Endodermal cell (in vitro differentiated cells): ENCODE data around the gene PLXNA2. TPM values are rescaled to one million over a fixed set of nuclear protein-coding genes. Genes with fewer than 3 reads are reported as not detected.

Experiments used
- DNase-seq: peaks from one replicate; pipeline ENCODE4 v3.0.0-alpha.2; 2017
- H3K27ac ChIP-seq: 2 replicates; pipeline ENCODE4 v1.5.1; 2013; ENCODE audit warnings: mild to moderate bottlenecking, low read depth, low read length, moderate library complexity
- H3K27me3 ChIP-seq: 2 replicates; pipeline ENCODE4 v1.6.1; 2013; ENCODE audit warnings: mild to moderate bottlenecking, low read length, moderate library complexity; ENCODE audit not compliant: insufficient read depth, control insufficient read depth, poor library complexity, severe bottlenecking
- H3K36me3 ChIP-seq: 2 replicates; pipeline ENCODE4 v1.7.0; 2013; ENCODE audit warnings: mild to moderate bottlenecking, low read length, moderate library complexity; ENCODE audit not compliant: control insufficient read depth, insufficient read depth
- H3K4me1 ChIP-seq: one replicate; pipeline ENCODE4 v1.7.0; 2013; ENCODE audit warnings: low read length; ENCODE audit not compliant: control insufficient read depth, insufficient read depth
- H3K4me3 ChIP-seq: 2 replicates; pipeline ENCODE4 v1.5.1; 2013; ENCODE audit warnings: mild to moderate bottlenecking, low read length, moderate library complexity
- H3K9ac ChIP-seq: 2 replicates; pipeline ENCODE4 v1.6.1; 2013; ENCODE audit warnings: mild to moderate bottlenecking, low read length, moderate library complexity; ENCODE audit not compliant: poor library complexity, severe bottlenecking; ENCODE audit errors: extremely low read depth
- H3K9me3 ChIP-seq: 2 replicates; pipeline ENCODE4 v1.6.1; 2013; ENCODE audit warnings: mild to moderate bottlenecking, low read length, moderate library complexity; ENCODE audit not compliant: control insufficient read depth
- H3K27ac Mint-ChIP-seq: 2 replicates; pipeline ENCODE4 v1.8.0; 2020; ENCODE audit warnings: mixed read lengths
- H3K27me3 Mint-ChIP-seq: 2 replicates; pipeline ENCODE4 v1.8.0; 2021; ENCODE audit warnings: mild to moderate bottlenecking, mixed read lengths; ENCODE audit not compliant: insufficient read depth
- H3K36me3 Mint-ChIP-seq: 2 replicates; pipeline ENCODE4 v1.8.0; 2020; ENCODE audit warnings: low read depth, mixed read lengths
- H3K4me1 Mint-ChIP-seq: 2 replicates; pipeline ENCODE4 v1.8.0; 2020; ENCODE audit warnings: mixed read lengths
- H3K4me3 Mint-ChIP-seq: 2 replicates; pipeline ENCODE4 v1.8.0; 2020; ENCODE audit warnings: mild to moderate bottlenecking, moderate library complexity, mixed read lengths
- H3K9me3 Mint-ChIP-seq: 2 replicates; pipeline ENCODE4 v1.8.0; 2020; ENCODE audit warnings: mild to moderate bottlenecking, mixed read lengths
- WGBS, 2 experiments: methylation state at CpG; one replicate each; pipeline versions ENCODE4 v1.1.5 to v1.1.7; 2013; ENCODE audit warnings: missing lambda C conversion rate in 2 of 2, mixed read lengths in 1 of 2; ENCODE audit not compliant: insufficient coverage in 1 of 2, insufficient read length in 1 of 2; 5-methylcytosine and 5-hydroxymethylcytosine counted together
- total RNA-seq, 2 donors: library from RNA; stranded (reverse); fragmentation: NEBNext Ultra II Directional in 1 of 2; extraction: Animal tissue kit (Norgen Biotek cat#: 25700) in 1 of 2; gene quantifications; 2 replicates in 1 of 2; 3 replicates in 1 of 2; pipeline ENCODE4 v1.2.1, GENCODE V29; 2021
- TF ChIP-seq, protein P1 (sequence below): fragments of 200-600 bp; sonication (generic); conservative IDR thresholded peaks from 2 replicates; pipeline ENCODE4 v1.5.0; 2021; ENCODE audit warnings: antibody characterized with exemption, mild to moderate bottlenecking

PLXNA2 gene
- total RNA-seq, 2 donors from 2014 or later, result 61.2 to 86.1 TPM

DNA sequence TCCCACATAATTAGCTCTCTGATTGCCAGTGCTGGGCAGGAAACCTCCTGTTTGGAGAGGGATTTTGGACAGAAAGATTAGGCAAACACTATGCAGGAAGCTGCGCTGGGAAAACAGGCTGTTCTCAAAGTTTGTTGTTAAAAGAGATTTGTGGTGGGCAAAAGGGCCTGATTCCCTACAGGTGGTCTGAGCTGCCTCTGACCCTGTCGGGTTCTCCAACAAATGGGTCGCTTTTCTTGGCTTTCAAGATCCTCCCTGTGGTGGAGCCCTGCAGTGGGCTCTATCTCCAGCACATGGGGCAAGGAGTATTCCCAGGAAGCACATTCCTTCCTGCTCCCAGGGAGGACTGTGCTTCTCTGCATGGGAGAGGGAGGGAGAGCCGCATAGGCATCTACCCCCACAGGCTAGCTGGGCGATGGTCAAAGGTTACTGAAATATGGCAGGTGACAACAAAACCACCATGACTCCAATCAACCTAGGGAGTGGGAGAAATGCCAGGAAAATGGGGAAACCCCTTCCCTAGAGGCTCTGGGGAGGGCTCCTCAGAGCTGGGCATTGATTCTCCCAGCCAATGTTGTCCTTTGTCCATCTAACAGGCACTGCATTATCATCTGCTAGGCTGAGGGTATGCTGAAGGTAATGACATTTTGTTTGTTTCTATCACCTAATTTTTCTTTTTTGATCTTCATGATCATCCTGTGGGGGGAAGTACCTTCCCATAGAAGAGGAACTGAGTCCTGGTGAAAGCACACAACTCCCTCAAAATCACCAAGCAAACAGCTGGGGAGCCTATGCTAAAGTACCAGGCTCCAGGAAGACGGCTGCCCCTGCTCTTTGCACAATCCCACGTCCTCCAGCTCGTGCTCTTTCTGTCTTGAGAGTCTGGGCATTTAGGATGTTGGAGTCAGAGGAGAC lies 85.3 kb downstream of the PLXNA2 start:
- H3K9me3 ChIP-seq, result no peaks in the 10 kb centered on the region
- Mint-ChIP-seq H3K4me1 (peaks cover 84% of the 10 kb centered on the region), H3K36me3 (peaks cover 5% of the 10 kb centered on the region), H3K4me3 (peak overlapping the region; percentile 7), H3K27ac (peak overlapping the region; percentile 91), H3K9me3 (no peaks in the 10 kb centered on the region), H3K27me3 (peaks cover 2% of the 10 kb centered on the region)
- no peak overlapping the region for H3K4me3 ChIP-seq
- H3K36me3 ChIP-seq, result peaks cover 78% of the 10 kb centered on the region
- 17 to 51% methylated on average over 3 to 8 of the region's 8 CpGs for WGBS, 2 experiments
- DNase-seq, result peak; percentile 84
- H3K9ac ChIP-seq, result no peak overlapping the region
- no peak overlapping the region for H3K27ac ChIP-seq
- TF ChIP-seq, protein P1, sequence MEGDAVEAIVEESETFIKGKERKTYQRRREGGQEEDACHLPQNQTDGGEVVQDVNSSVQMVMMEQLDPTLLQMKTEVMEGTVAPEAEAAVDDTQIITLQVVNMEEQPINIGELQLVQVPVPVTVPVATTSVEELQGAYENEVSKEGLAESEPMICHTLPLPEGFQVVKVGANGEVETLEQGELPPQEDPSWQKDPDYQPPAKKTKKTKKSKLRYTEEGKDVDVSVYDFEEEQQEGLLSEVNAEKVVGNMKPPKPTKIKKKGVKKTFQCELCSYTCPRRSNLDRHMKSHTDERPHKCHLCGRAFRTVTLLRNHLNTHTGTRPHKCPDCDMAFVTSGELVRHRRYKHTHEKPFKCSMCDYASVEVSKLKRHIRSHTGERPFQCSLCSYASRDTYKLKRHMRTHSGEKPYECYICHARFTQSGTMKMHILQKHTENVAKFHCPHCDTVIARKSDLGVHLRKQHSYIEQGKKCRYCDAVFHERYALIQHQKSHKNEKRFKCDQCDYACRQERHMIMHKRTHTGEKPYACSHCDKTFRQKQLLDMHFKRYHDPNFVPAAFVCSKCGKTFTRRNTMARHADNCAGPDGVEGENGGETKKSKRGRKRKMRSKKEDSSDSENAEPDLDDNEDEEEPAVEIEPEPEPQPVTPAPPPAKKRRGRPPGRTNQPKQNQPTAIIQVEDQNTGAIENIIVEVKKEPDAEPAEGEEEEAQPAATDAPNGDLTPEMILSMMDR, result no peak
- H3K4me1 ChIP-seq, result peaks cover 64% of the 10 kb centered on the region
- no peaks in the 10 kb centered on the region for H3K27me3 ChIP-seq

DNA sequence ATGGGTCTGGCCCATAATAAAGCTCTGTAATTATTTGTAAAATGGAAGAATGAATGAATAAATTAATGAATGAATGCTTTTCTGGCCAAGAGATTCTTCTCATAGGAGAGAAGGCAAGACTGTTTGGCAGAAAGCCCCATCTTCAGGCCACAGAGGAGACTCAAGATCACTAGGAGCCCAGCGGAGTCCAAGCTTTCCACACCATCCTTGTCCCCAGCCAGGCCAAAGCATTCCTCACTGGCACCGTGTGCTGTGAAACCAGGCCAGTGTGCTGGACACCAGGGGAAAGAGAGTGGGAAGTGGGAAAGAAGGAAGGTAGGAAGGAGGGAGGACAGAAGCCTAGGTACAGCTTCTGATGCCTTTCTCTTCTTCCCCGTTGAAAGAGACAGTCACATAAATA lies 86.4 kb downstream of the PLXNA2 start:
- peaks cover 64% of the 10 kb centered on the region for H3K4me1 ChIP-seq
- no peaks in the 10 kb centered on the region for H3K9me3 ChIP-seq
- DNase-seq, result no peak
- Mint-ChIP-seq H3K36me3 (peaks cover 6% of the 10 kb centered on the region), H3K27ac (peak overlapping the region; percentile 91), H3K4me1 (peaks cover 77% of the 10 kb centered on the region), H3K4me3 (no peak overlapping the region), H3K27me3 (peaks cover 2% of the 10 kb centered on the region), H3K9me3 (no peaks in the 10 kb centered on the region)
- TF ChIP-seq, protein P1, result no peak
- WGBS, 2 experiments, result 95 to 100% methylated on average over 1 to 2 of the region's 3 CpGs
- peaks cover 76% of the 10 kb centered on the region for H3K36me3 ChIP-seq
- H3K4me3 ChIP-seq, result no peak overlapping the region
- no peak overlapping the region for H3K27ac ChIP-seq
- no peaks in the 10 kb centered on the region for H3K27me3 ChIP-seq
- peak overlapping the region; percentile 11 for H3K9ac ChIP-seq

DNA sequence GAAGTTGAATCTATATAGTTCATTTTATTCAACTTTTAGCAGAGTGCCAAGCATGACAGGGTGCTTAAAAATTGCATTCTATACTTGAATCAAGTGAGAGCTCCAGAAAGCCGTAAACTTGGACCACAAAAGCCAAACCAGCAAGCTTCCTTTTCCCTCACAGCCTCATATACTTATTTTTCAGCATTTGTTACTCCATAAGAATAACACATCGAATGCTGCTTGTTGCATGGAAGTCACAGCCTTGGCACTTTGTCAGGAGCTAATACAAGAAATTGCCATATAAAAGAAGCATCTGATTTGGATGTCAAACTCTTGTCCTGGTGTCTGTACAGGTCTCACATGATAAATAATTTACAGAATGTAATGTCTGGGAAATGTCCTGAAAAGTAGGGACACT lies 87.4 kb downstream of the PLXNA2 start:
- Mint-ChIP-seq H3K27ac (no peak overlapping the region), H3K9me3 (no peaks in the 10 kb centered on the region), H3K4me1 (peaks cover 69% of the 10 kb centered on the region), H3K27me3 (peaks cover 2% of the 10 kb centered on the region), H3K36me3 (peaks cover 6% of the 10 kb centered on the region), H3K4me3 (no peak overlapping the region)
- no peaks in the 10 kb centered on the region for H3K9me3 ChIP-seq
- no peak for DNase-seq
- WGBS, 2 experiments, result 88 to 89% methylated on average over 2 of the region's 2 CpGs
- H3K9ac ChIP-seq, result no peak overlapping the region
- no peaks in the 10 kb centered on the region for H3K27me3 ChIP-seq
- TF ChIP-seq, protein P1, result no peak
- no peak overlapping the region for H3K27ac ChIP-seq
- no peak overlapping the region for H3K4me3 ChIP-seq
- peaks cover 70% of the 10 kb centered on the region for H3K36me3 ChIP-seq
- H3K4me1 ChIP-seq, result peaks cover 57% of the 10 kb centered on the region
